CD8-positive, alpha-beta memory T cell (primary cell): ENCODE results near the gene TBC1D21. TPM values are rescaled to one million over a fixed set of nuclear protein-coding genes. Genes with fewer than 3 reads are reported as not detected.
A peak's percentile ranks its signal among the peaks of the same experiment; 100 is the strongest.

Source experiments
- CTCF ChIA-PET: fragments of 350-600 bp; sonication (Branson Sonifier 250); formaldehyde crosslinking; loops from one replicate; lab custom pipeline; 2021; ENCODE audit warnings: antibody characterized with exemption; lab: Charles Lee
- POLR2A ChIA-PET: fragments of 350-600 bp; sonication (Branson Sonifier 250); formaldehyde crosslinking; loops from one replicate; lab custom pipeline; 2021; ENCODE audit warnings: antibody characterized with exemption; lab: Charles Lee
- DNase-seq, 5 donors: peaks; one replicate each; pipeline versions ENCODE4 v3.0.0 to v3.0.0-alpha.2; 2020 to 2022; ENCODE audit warnings: mixed read lengths in 1 of 5
- H3K27ac ChIP-seq: one replicate; pipeline ENCODE4 v1.7.0; 2013; ENCODE audit warnings: low read depth, mild to moderate bottlenecking, low read length, moderate library complexity
- H3K27me3 ChIP-seq: 2 replicates; pipeline ENCODE4 v1.7.0; 2013; ENCODE audit warnings: low read length, mild to moderate bottlenecking; ENCODE audit not compliant: insufficient read depth, poor library complexity, severe bottlenecking
- H3K36me3 ChIP-seq: 2 replicates; pipeline ENCODE4 v1.7.0; 2013; ENCODE audit warnings: mild to moderate bottlenecking, low read length, moderate library complexity; ENCODE audit not compliant: insufficient read depth
- H3K4me1 ChIP-seq: 2 replicates; pipeline ENCODE4 v1.7.0; 2013; ENCODE audit warnings: mild to moderate bottlenecking, low read length, moderate library complexity; ENCODE audit not compliant: insufficient read depth
- H3K4me3 ChIP-seq: 2 replicates; pipeline ENCODE4 v1.7.0; 2013; ENCODE audit warnings: mild to moderate bottlenecking, low read length
- H3K9me3 ChIP-seq: 2 replicates; pipeline ENCODE4 v1.7.0; 2013; ENCODE audit warnings: mild to moderate bottlenecking, low read length
- H3K27ac Mint-ChIP-seq, 8 donors: one replicate each; pipeline ENCODE4 v1.8.0; 2020 to 2021; ENCODE audit warnings: mixed read lengths in 8 of 8, mild to moderate bottlenecking in 6 of 8, inconsistent platforms in 3 of 8, moderate library complexity in 3 of 8
- H3K27me3 Mint-ChIP-seq, 2 donors: one replicate each; pipeline ENCODE4 v1.8.0; 2020 to 2021; ENCODE audit warnings: mixed read lengths in 2 of 2, mild to moderate bottlenecking in 1 of 2, moderate library complexity in 1 of 2
- H3K36me3 Mint-ChIP-seq, 3 donors: one replicate each; pipeline ENCODE4 v1.8.0; 2020 to 2021; ENCODE audit warnings: mixed read lengths in 3 of 3, inconsistent platforms in 1 of 3, mild to moderate bottlenecking in 1 of 3
- H3K4me1 Mint-ChIP-seq, 3 donors: one replicate each; pipeline ENCODE4 v1.8.0; 2020 to 2021; ENCODE audit warnings: mixed read lengths in 3 of 3, inconsistent platforms in 1 of 3, mild to moderate bottlenecking in 1 of 3
- H3K4me3 Mint-ChIP-seq, 7 donors: one replicate each; pipeline ENCODE4 v1.8.0; 2020 to 2021; ENCODE audit warnings: mixed read lengths in 7 of 7, mild to moderate bottlenecking in 6 of 7, moderate library complexity in 4 of 7, inconsistent platforms in 2 of 7
- H3K9me3 Mint-ChIP-seq, 5 donors: one replicate each; pipeline ENCODE4 v1.8.0; 2020 to 2022; ENCODE audit warnings: mixed read lengths in 5 of 5, mild to moderate bottlenecking in 3 of 5, moderate library complexity in 2 of 5, inconsistent platforms in 1 of 5
- polyA plus RNA-seq: library from polyadenylated mRNA; unstranded; fragments of 300-500 nt; fragmentation: Illumina TruSeq; gene quantifications from one replicate; pipeline ENCODE4 v1.2.3, GENCODE V29; 2021
- total RNA-seq, 2 experiments: library from RNA; stranded (reverse); gene quantifications; one replicate each; pipeline ENCODE4 v1.2.3, GENCODE V29; 2021

Gene TBC1D21
- total and polyA plus RNA-seq, 3 experiments from 2014 or later, result not detected

DNA sequence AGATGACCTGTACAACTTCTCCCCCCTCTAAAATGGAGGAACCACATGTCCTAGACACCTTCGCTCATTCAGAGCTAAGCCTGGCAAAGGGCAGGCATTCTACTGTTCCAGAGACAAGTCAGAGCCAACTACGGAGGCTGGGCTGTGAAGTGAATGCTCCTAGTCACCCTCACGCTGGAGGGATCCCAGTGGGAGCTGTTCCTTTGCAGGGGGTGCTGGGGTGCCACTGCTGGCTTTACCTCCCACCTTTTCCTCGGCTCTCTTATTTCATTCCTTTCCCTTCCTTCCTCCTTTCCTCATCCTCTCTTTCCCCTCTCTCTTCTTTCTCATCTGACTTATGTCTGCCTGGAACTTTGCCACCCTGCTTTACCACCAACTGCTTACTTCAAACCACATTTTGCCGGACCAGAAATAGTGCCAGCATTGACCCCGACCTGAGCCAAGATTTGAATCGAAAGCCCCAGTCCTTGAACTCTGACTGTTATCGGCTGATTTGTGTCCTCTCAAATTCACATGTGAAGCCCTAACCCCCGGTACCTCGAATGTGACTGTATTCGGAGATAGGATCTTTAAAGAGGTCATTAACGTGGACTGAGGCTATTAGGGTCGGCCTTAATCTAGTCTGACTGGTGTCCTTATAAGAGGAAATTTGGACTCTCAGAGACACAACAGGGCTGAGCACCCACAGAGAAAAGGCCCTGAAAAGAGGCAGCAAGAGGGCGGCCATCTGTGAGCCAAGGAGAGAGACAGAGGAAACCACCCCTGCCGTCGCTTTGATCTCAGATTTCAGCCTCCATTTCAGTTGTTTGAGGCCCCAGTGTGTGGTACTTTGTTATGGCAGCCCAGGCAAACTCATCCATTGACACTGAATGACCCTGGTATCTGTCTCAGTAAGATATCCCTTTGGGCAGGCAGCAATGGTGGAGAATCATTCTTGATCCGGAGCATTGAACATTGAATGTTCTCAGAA, 31.3 kb upstream of the TBC1D21 start:
- ChIA-PET POLR2A (no interaction called here), CTCF (no interaction called here)
- Histone ChIP-seq H3K4me1 (no peaks in the 10 kb centered on the region), H3K27ac (no peak overlapping the region), H3K27me3 (no peaks in the 10 kb centered on the region), H3K9me3 (no peaks in the 10 kb centered on the region), H3K36me3 (no peaks in the 10 kb centered on the region), H3K4me3 (no peak overlapping the region)
- peaks cover 13 to 44% of the 10 kb centered on the region in 2 donors for H3K27me3 Mint-ChIP-seq
- peaks cover 0 to 3% (median 0%) of the 10 kb centered on the region in 3 donors for H3K36me3 Mint-ChIP-seq
- H3K27ac Mint-ChIP-seq, result no peak overlapping the region
- no peaks in the 10 kb centered on the region for H3K4me1 Mint-ChIP-seq
- H3K4me3 Mint-ChIP-seq, result no peak overlapping the region
- peaks cover 0 to 3% (median 0%) of the 10 kb centered on the region in 5 donors for H3K9me3 Mint-ChIP-seq
- no peak for DNase-seq

DNA sequence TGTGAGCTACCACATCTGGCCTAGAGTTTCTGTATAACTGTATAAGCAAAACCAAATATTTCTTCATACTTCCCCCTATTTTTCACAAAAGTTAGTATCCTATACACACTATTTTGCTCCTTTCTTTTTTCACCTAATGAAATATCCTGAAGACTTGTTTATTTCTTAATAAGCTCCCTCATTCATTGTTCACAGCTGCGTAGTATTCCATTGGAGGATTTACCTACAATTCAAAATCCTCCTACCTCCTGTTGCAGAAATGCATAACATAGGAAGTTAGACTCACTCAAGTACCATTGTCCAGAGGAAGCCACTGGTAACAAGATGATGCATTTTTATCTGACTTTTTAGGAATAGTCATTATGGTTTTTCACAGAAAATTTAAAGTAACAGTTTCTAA, 29.6 kb upstream of the TBC1D21 start:
- H3K9me3 ChIP-seq, result no peaks in the 10 kb centered on the region
- CTCF ChIA-PET, result no interaction called here
- Mint-ChIP-seq H3K27me3 (peaks cover 16 to 39% of the 10 kb centered on the region in 2 donors), H3K36me3 (peaks cover 0 to 3% (median 0%) of the 10 kb centered on the region in 3 donors), H3K9me3 (peaks cover 0 to 3% (median 0%) of the 10 kb centered on the region in 5 donors), H3K4me3 (no peak overlapping the region), H3K4me1 (no peaks in the 10 kb centered on the region), H3K27ac (no peak overlapping the region)
- no peak overlapping the region for H3K4me3 ChIP-seq
- POLR2A ChIA-PET, result no interaction called here
- no peaks in the 10 kb centered on the region for H3K27me3 ChIP-seq
- DNase-seq, result no peak
- no peaks in the 10 kb centered on the region for H3K4me1 ChIP-seq
- H3K36me3 ChIP-seq, result no peaks in the 10 kb centered on the region
- H3K27ac ChIP-seq, result no peak overlapping the region

DNA sequence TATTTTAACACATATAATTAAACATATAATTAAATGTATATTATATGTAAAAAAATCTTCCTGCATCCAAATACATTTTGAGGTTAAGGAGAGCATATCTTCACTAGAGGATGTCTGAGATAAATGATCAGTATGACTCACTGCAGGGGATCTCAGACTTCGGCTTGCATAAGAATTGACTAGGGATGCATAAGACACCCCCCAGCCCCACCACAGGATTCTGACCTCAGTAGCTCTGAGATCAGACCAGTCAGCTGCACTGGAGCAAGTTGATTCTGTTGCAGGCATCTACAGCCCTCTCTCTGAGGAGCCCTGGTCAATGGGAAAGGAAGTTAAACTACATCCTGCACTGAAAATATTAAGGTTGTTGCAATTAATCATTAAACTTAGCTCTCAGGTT, 29.0 kb upstream of the TBC1D21 start:
- H3K4me1 Mint-ChIP-seq, result no peaks in the 10 kb centered on the region
- Histone ChIP-seq H3K9me3 (no peaks in the 10 kb centered on the region), H3K4me3 (no peak overlapping the region), H3K4me1 (no peaks in the 10 kb centered on the region), H3K27me3 (no peaks in the 10 kb centered on the region), H3K36me3 (no peaks in the 10 kb centered on the region), H3K27ac (no peak overlapping the region)
- no peak overlapping the region for H3K4me3 Mint-ChIP-seq
- H3K27me3 Mint-ChIP-seq, result peaks cover 12 to 39% of the 10 kb centered on the region in 2 donors
- no peak for DNase-seq
- peaks cover 0 to 3% (median 0%) of the 10 kb centered on the region in 3 donors for H3K36me3 Mint-ChIP-seq
- ChIA-PET POLR2A (no interaction called here), CTCF (no interaction called here)
- peaks cover 0 to 3% (median 0%) of the 10 kb centered on the region in 5 donors for H3K9me3 Mint-ChIP-seq
- H3K27ac Mint-ChIP-seq, result no peak overlapping the region

DNA sequence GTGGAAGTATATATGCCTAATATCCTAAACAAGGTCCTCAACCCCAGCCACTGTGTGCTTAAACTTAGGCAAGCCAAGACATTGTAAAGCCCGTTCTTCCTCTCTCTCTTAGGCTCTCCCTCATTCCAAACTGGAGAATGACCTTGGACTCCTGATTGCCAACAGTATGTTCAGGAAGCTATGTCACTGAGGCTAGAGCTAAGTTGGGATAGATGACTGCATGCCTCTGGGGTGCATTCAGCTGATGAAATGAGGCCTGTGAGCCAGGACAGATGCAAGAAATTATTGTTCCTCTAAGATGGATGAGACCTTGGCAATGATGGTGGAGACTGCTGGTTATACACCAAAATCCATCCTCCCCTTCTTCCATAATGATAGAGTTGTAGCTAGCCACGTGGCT, 27.9 kb upstream of the TBC1D21 start:
- Histone ChIP-seq H3K4me1 (no peaks in the 10 kb centered on the region), H3K27ac (no peak overlapping the region), H3K4me3 (no peak overlapping the region), H3K27me3 (no peaks in the 10 kb centered on the region), H3K9me3 (no peaks in the 10 kb centered on the region), H3K36me3 (no peaks in the 10 kb centered on the region)
- DNase-seq, result no peak
- ChIA-PET POLR2A (no interaction called here), CTCF (no interaction called here)
- Mint-ChIP-seq H3K36me3 (peaks cover 0 to 3% (median 0%) of the 10 kb centered on the region in 3 donors), H3K27ac (no peak overlapping the region), H3K27me3 (peaks cover 9 to 33% of the 10 kb centered on the region in 2 donors), H3K4me1 (no peaks in the 10 kb centered on the region), H3K9me3 (peaks cover 0 to 3% (median 0%) of the 10 kb centered on the region in 5 donors), H3K4me3 (no peak overlapping the region)

DNA sequence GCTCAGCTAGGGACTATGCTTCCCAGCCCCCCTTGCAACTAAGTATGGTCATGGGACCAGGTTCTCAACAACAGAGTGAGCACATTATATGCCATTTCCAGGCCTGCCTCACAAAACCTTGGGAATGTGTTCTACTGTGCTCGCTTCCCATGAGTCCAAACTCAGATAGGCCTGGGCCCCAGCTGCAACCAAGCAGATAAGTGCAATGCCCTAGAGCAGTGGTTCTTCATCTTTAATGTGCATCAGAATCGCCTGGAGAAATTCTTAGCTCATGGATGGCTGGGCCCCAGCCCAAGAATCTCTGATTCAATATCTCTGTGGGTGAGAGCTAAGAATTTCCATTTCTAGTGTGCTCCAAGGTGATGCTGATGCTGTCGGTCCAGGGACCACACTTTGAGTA, 27.5 kb upstream of the TBC1D21 start:
- CTCF ChIA-PET, result no interaction called here
- Mint-ChIP-seq H3K36me3 (peaks cover 0 to 3% (median 0%) of the 10 kb centered on the region in 3 donors), H3K4me3 (no peak overlapping the region), H3K27ac (no peak overlapping the region), H3K27me3 (peaks cover 9 to 30% of the 10 kb centered on the region in 2 donors), H3K4me1 (no peaks in the 10 kb centered on the region), H3K9me3 (peaks cover 0 to 3% (median 0%) of the 10 kb centered on the region in 5 donors)
- H3K4me3 ChIP-seq, result no peak overlapping the region
- POLR2A ChIA-PET, result no interaction called here
- H3K9me3 ChIP-seq, result no peaks in the 10 kb centered on the region
- DNase-seq, result no peak
- H3K27me3 ChIP-seq, result no peaks in the 10 kb centered on the region
- no peak overlapping the region for H3K27ac ChIP-seq
- H3K36me3 ChIP-seq, result no peaks in the 10 kb centered on the region
- no peaks in the 10 kb centered on the region for H3K4me1 ChIP-seq

DNA sequence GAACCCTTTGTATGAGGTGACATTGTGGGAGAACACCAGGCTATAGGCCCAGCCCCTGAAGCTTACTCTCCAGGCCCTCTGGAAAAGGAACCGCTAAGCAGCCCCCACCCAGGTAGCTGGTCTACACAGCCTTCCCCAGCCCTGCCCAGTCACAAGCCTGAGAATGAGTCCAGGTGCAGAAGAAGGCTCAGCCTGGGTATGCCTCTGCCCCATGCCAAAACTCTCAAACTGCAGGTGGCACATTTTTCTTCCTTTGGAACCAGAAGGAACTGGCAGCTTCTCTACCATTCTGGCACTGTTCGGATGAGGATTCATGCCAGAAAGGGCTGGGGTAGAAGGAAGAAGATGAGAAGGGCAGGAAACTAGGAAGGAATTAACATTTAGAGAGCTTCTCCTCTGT, 23.7 kb upstream of the TBC1D21 start:
- Histone ChIP-seq H3K4me3 (no peak overlapping the region), H3K27ac (no peak overlapping the region), H3K27me3 (no peaks in the 10 kb centered on the region), H3K36me3 (no peaks in the 10 kb centered on the region), H3K4me1 (no peaks in the 10 kb centered on the region), H3K9me3 (no peaks in the 10 kb centered on the region)
- POLR2A ChIA-PET, result no interaction called here
- Mint-ChIP-seq H3K27me3 (peaks cover 17 to 50% of the 10 kb centered on the region in 2 donors), H3K4me3 (no peak overlapping the region), H3K9me3 (peaks cover 0 to 6% (median 3%) of the 10 kb centered on the region in 5 donors), H3K36me3 (no peaks in the 10 kb centered on the region), H3K4me1 (no peaks in the 10 kb centered on the region), H3K27ac (no peak overlapping the region)
- no peak for DNase-seq
- CTCF ChIA-PET, result no interaction called here

DNA sequence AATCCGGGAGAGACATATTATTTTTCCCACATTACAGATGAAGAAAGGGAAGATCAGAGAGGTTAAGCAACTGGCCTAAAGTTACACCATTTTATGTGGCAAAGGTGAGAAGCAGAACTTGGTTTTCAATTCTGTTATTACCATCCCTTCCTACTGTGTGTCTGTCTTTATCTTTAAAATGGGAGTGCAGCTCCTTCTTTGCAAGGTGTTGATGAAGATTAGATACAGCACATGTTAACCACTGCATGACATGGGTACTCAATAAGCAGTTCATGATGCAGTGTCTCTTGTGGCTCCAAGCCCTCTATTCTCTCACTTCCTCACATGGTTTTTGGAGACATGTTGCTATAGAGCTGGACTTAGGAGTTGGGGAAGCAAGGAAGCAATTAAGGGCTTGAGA, 23.1 kb upstream of the TBC1D21 start:
- Histone ChIP-seq H3K4me1 (no peaks in the 10 kb centered on the region), H3K27me3 (no peaks in the 10 kb centered on the region), H3K36me3 (no peaks in the 10 kb centered on the region), H3K9me3 (no peaks in the 10 kb centered on the region), H3K27ac (no peak overlapping the region), H3K4me3 (no peak overlapping the region)
- Mint-ChIP-seq H3K4me3 (no peak overlapping the region), H3K27ac (no peak overlapping the region), H3K36me3 (no peaks in the 10 kb centered on the region), H3K4me1 (no peaks in the 10 kb centered on the region), H3K9me3 (peaks cover 0 to 6% (median 3%) of the 10 kb centered on the region in 5 donors), H3K27me3 (peaks cover 20 to 56% of the 10 kb centered on the region in 2 donors)
- DNase-seq, result no peak
- POLR2A ChIA-PET, result no interaction called here
- CTCF ChIA-PET, result no interaction called here

DNA sequence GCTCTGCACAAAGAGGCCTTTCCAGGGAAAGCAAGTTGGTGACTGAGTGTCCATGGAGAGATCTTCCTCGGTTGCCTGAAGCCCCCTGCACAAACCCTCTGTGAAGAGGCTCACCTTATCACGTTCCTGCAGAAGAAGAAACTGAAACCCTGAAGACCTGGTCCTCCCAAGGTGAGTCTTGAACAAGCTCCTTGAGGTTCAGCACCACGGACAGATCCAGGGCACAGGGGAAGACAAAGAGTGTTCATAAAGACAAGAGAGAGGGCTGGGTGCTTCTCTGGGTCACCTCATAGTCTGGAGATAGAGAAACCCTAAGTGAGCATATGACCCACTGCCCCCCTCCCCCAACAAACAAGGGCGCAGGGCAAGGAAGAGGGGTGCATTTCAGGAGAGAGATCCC, 21.7 kb upstream of the TBC1D21 start:
- no peaks in the 10 kb centered on the region for H3K4me1 ChIP-seq
- Mint-ChIP-seq H3K27ac (peak overlapping the region in 1 of 8 donors; percentile 14), H3K9me3 (peaks cover 0 to 6% (median 3%) of the 10 kb centered on the region in 5 donors), H3K27me3 (peaks cover 25 to 62% of the 10 kb centered on the region in 2 donors), H3K4me3 (no peak overlapping the region), H3K36me3 (no peaks in the 10 kb centered on the region), H3K4me1 (no peaks in the 10 kb centered on the region)
- no peaks in the 10 kb centered on the region for H3K27me3 ChIP-seq
- ChIA-PET CTCF (no interaction called here), POLR2A (no interaction called here)
- H3K27ac ChIP-seq, result no peak overlapping the region
- no peak for DNase-seq
- no peaks in the 10 kb centered on the region for H3K36me3 ChIP-seq
- H3K4me3 ChIP-seq, result no peak overlapping the region
- H3K9me3 ChIP-seq, result no peaks in the 10 kb centered on the region
